Astrocyte of the cerebellum (primary cell): ENCODE data around the gene SULF2.

ENCODE experiments used
- DNase-seq: peaks from one replicate; pipeline ENCODE4 v3.0.0-alpha.2; 2011; ENCODE audit warnings: low read depth
- H3K4me3 ChIP-seq: 2 replicates; pipeline ENCODE4 v1.5.1; 2011; ENCODE audit warnings: mild to moderate bottlenecking, low read depth, low read length, moderate library complexity
- CTCF ChIP-seq: IDR thresholded peaks from 2 replicates; pipeline ENCODE4 v1.5.1; 2012; ENCODE audit warnings: low read length, low read depth, moderate library complexity, mild to moderate bottlenecking; ENCODE audit errors: missing control alignments
- in situ Hi-C: cut with HindIII; loops from 2 replicates; pipeline ENCODE4 v1.10.0; 2017; ENCODE audit warnings: low sequenced_read_pairs

Gene SULF2

GRCh38 chr20:47802975-47803374 lies 17.7 kb upstream of the SULF2 start:
- no peak for DNase-seq
- no peak overlapping the region for H3K4me3 ChIP-seq
- in situ Hi-C loops: no loop called here
- no peak for TF ChIP-seq CTCF

GRCh38 chr20:47802226-47802920 lies 17.1 kb upstream of the SULF2 start:
- DNase-seq: no peak
- in situ Hi-C loops: no loop called here

GRCh38 chr20:47801759-47802158 lies 16.5 kb upstream of the SULF2 start:
- in situ Hi-C loops: no loop called here
- no peak overlapping the region for H3K4me3 ChIP-seq
- TF ChIP-seq CTCF: no peak
- no peak for DNase-seq

More at GRCh38 chr20:47802226-47802920, 17.1 kb upstream of the SULF2 start:
- H3K4me3 ChIP-seq: no peak overlapping the region
- no peak for TF ChIP-seq CTCF

GRCh38 chr20:47801079-47801478 lies 15.8 kb upstream of the SULF2 start:
- DNase-seq: no peak
- H3K4me3 ChIP-seq: no peak overlapping the region
- TF ChIP-seq CTCF: no peak
- in situ Hi-C loops: no loop called here

GRCh38 chr20:47800623-47801022 lies 15.3 kb upstream of the SULF2 start:
- no peak for TF ChIP-seq CTCF
- no peak for DNase-seq
- no peak overlapping the region for H3K4me3 ChIP-seq
- in situ Hi-C loops: no loop called here

- H3K4me3 ChIP-seq: no peak overlapping the region
- no peak for TF ChIP-seq CTCF
- DNase-seq: no peak
- in situ Hi-C loops: no loop called here
Observed at GRCh38 chr20:47799116-47799715, 13.9 kb upstream of the SULF2 start.
